SK-N-SH treated with all-trans-retinoic acid at 6 μM for 48 hours (cell line): ENCODE measurements around the gene UGGT1.

Experiments
- ATAC-seq: fragments of 200-7000 bp; cut with Tn5 transposase; 3 replicates; pipeline ENCODE4 v1.9.1; 2020; ENCODE audit warnings: mild to moderate bottlenecking, moderate library complexity
- ARNTL ChIP-seq: fragments of 450-650 bp; formaldehyde crosslinking; IDR thresholded peaks from 2 replicates; pipeline ENCODE4 v1.5.0; 2020; ENCODE audit warnings: low read depth, mild to moderate bottlenecking, moderate library complexity, borderline replicate concordance
- BACH2 ChIP-seq: fragments of 250-450 bp; sonication (Bioruptor Pico); IDR thresholded peaks from 2 replicates; pipeline ENCODE4 v1.9.0; 2021; ENCODE audit warnings: mild to moderate bottlenecking, borderline replicate concordance
- CREB5 ChIP-seq: fragments of 250-450 bp; sonication (Bioruptor Pico); IDR thresholded peaks from 2 replicates; pipeline ENCODE4 v1.5.1; 2020; ENCODE audit warnings: low read depth, mild to moderate bottlenecking, moderate library complexity
- CSDC2 ChIP-seq: fragments of 250-450 bp; sonication (Bioruptor Pico); IDR thresholded peaks from 2 replicates; pipeline ENCODE4 v1.5.0; 2020; ENCODE audit warnings: mild to moderate bottlenecking, moderate library complexity
- CSRNP3 ChIP-seq: fragments of 250-450 bp; sonication (Bioruptor Pico); IDR thresholded peaks from 2 replicates; pipeline ENCODE4 v1.5.1; 2021; ENCODE audit warnings: mild to moderate bottlenecking, moderate library complexity
- ESRRG ChIP-seq: fragments of 250-450 bp; sonication (Bioruptor Pico); IDR thresholded peaks from 2 replicates; pipeline ENCODE4 v1.6.1; 2021; ENCODE audit warnings: mild to moderate bottlenecking
- ISL1 ChIP-seq: fragments of 250-450 bp; sonication (Bioruptor Pico); IDR thresholded peaks from 2 replicates; pipeline ENCODE4 v2.1.2; 2022; ENCODE audit warnings: mild to moderate bottlenecking, moderate library complexity
- OSR1 ChIP-seq: fragments of 250-450 bp; sonication (Bioruptor Pico); IDR thresholded peaks from 2 replicates; pipeline ENCODE4 v1.8.0; 2022; ENCODE audit warnings: moderate library complexity, mild to moderate bottlenecking, inconsistent platforms
- PPARA ChIP-seq: fragments of 250-450 bp; sonication (Bioruptor Pico); IDR thresholded peaks from 2 replicates; pipeline ENCODE4 v1.5.0; 2020; ENCODE audit warnings: mild to moderate bottlenecking, borderline replicate concordance
- RARB ChIP-seq: fragments of 250-450 bp; sonication (Bioruptor Pico); IDR thresholded peaks from 2 replicates; pipeline ENCODE4 v1.8.0; 2021; ENCODE audit warnings: mild to moderate bottlenecking, moderate library complexity
- SNAI2 ChIP-seq: fragments of 250-450 bp; sonication (Bioruptor Pico); IDR thresholded peaks from 2 replicates; pipeline ENCODE4 v1.5.0; 2020; ENCODE audit warnings: mild to moderate bottlenecking, moderate library complexity
- TCF4 ChIP-seq: fragments of 250-450 bp; sonication (Bioruptor Pico); IDR thresholded peaks from 2 replicates; pipeline ENCODE4 v1.8.0; 2021; ENCODE audit warnings: mild to moderate bottlenecking, moderate library complexity, borderline replicate concordance
- TOX ChIP-seq: fragments of 250-450 bp; sonication (Bioruptor Pico); IDR thresholded peaks from 2 replicates; pipeline ENCODE4 v1.8.0; 2021; ENCODE audit warnings: mild to moderate bottlenecking, moderate library complexity, borderline replicate concordance
- ZC3H10 ChIP-seq: fragments of 250-450 bp; sonication (Bioruptor Pico); IDR thresholded peaks from 2 replicates; pipeline ENCODE4 v1.5.1; 2021; ENCODE audit warnings: mild to moderate bottlenecking, moderate library complexity
- ZFP3 ChIP-seq: fragments of 250-450 bp; sonication (Bioruptor Pico); IDR thresholded peaks from 2 replicates; pipeline ENCODE4 v1.5.0; 2020; ENCODE audit warnings: mild to moderate bottlenecking, moderate library complexity
- ZFP30 ChIP-seq: fragments of 450-650 bp; formaldehyde crosslinking; IDR thresholded peaks from 2 replicates; pipeline ENCODE4 v1.5.0; 2022; ENCODE audit warnings: mild to moderate bottlenecking, moderate library complexity
- ZNF565 ChIP-seq: fragments of 450-650 bp; formaldehyde crosslinking; conservative IDR thresholded peaks from 2 replicates; pipeline ENCODE4 v1.5.0; 2020; ENCODE audit warnings: low read depth, mild to moderate bottlenecking, moderate library complexity
- ZNF70 ChIP-seq: fragments of 450-650 bp; formaldehyde crosslinking; IDR thresholded peaks from 2 replicates; pipeline ENCODE4 v1.5.0; 2020; ENCODE audit warnings: mild to moderate bottlenecking, moderate library complexity
- ZNF8 ChIP-seq: fragments of 450-650 bp; formaldehyde crosslinking; IDR thresholded peaks from 2 replicates; pipeline ENCODE4 v1.5.0; 2020; ENCODE audit warnings: mild to moderate bottlenecking, moderate library complexity
- TF ChIP-seq, protein P1 (sequence below): fragments of 250-450 bp; sonication (Bioruptor Pico); IDR thresholded peaks from 2 replicates; pipeline ENCODE4 v1.8.0; 2020; ENCODE audit warnings: mild to moderate bottlenecking, moderate library complexity, borderline replicate concordance
- TF ChIP-seq, protein P2 (sequence below): fragments of 250-450 bp; sonication (Bioruptor Pico); IDR thresholded peaks from 2 replicates; pipeline ENCODE4 v1.5.0; 2020; ENCODE audit warnings: mild to moderate bottlenecking, moderate library complexity
- TF ChIP-seq, protein P3 (sequence below): fragments of 250-450 bp; sonication (Bioruptor Pico); IDR thresholded peaks from 2 replicates; pipeline ENCODE4 v1.8.0; 2021; ENCODE audit warnings: low read depth, mild to moderate bottlenecking, moderate library complexity, borderline replicate concordance

The UGGT1 gene

DNA sequence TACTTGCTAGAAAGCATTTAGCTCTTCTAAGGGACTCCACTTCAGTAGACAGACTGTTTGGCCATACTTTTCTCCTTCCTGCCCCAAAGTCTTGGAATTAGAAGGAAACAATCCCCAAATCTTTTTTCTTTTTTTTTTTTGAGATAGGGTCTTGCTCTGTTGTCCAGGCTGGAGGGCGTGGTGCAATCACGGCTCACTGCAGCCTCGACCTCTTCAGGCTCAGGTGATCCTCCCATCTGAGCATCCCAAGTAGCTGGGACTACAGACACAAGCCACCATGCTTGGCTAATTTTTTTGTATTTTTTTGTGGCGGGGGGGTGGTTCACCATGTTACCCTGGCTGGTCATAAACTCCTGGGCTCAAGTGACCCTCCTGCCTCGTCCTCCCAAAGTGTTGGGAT lies 6.2 kb upstream of the UGGT1 start:
- TF ChIP-seq ZC3H10 (CRISPR knock-in tag) = no peak
- TF ChIP-seq, all 23 proteins: peak for 0
- no peak for ATAC-seq

DNA sequence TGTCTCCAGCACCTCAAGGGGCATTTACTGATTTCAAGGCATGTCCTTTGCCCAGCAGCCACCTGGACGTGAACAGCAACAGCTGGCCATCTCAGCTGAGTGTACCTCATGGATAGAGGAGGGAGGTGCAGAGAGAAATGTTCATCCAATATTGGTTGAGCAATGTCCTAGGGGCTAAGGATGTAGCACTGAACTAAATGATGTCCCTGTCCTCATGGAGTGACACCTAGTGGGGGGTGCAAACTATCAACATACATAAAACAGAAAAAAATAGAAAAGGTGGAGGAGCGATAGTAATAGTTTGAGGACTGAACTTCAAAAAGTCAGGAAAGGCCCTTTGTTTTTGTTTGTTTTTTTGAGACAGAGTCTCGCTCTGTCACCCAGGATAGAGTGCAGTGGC lies 4.8 kb upstream of the UGGT1 start:
- no peak for ATAC-seq
- no peak for TF ChIP-seq ARNTL (CRISPR knock-in tag)
- no peak for TF ChIP-seq ZC3H10 (CRISPR knock-in tag)
- TF ChIP-seq OSR1 (CRISPR knock-in tag) = no peak
- TF ChIP-seq ZFP30 (CRISPR knock-in tag) = no peak
- no peak for TF ChIP-seq PPARA (CRISPR knock-in tag)
- no peak for TF ChIP-seq ZFP3
- TF ChIP-seq CSDC2 = no peak
- no peak for TF ChIP-seq ZNF8
- TF ChIP-seq ZNF565 (CRISPR knock-in tag) = no peak
- TF ChIP-seq RARB (CRISPR knock-in tag) = no peak
- no peak for TF ChIP-seq SNAI2 (CRISPR knock-in tag)
- TF ChIP-seq TCF4 (CRISPR knock-in tag) = no peak
- TF ChIP-seq, protein P1, sequence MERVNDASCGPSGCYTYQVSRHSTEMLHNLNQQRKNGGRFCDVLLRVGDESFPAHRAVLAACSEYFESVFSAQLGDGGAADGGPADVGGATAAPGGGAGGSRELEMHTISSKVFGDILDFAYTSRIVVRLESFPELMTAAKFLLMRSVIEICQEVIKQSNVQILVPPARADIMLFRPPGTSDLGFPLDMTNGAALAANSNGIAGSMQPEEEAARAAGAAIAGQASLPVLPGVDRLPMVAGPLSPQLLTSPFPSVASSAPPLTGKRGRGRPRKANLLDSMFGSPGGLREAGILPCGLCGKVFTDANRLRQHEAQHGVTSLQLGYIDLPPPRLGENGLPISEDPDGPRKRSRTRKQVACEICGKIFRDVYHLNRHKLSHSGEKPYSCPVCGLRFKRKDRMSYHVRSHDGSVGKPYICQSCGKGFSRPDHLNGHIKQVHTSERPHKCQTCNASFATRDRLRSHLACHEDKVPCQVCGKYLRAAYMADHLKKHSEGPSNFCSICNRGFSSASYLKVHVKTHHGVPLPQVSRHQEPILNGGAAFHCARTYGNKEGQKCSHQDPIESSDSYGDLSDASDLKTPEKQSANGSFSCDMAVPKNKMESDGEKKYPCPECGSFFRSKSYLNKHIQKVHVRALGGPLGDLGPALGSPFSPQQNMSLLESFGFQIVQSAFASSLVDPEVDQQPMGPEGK (CRISPR knock-in tag) = no peak
- TF ChIP-seq ESRRG (CRISPR knock-in tag) = no peak
- no peak for TF ChIP-seq ISL1 (CRISPR knock-in tag)
- no peak for TF ChIP-seq BACH2 (CRISPR knock-in tag)
- TF ChIP-seq, protein P2, sequence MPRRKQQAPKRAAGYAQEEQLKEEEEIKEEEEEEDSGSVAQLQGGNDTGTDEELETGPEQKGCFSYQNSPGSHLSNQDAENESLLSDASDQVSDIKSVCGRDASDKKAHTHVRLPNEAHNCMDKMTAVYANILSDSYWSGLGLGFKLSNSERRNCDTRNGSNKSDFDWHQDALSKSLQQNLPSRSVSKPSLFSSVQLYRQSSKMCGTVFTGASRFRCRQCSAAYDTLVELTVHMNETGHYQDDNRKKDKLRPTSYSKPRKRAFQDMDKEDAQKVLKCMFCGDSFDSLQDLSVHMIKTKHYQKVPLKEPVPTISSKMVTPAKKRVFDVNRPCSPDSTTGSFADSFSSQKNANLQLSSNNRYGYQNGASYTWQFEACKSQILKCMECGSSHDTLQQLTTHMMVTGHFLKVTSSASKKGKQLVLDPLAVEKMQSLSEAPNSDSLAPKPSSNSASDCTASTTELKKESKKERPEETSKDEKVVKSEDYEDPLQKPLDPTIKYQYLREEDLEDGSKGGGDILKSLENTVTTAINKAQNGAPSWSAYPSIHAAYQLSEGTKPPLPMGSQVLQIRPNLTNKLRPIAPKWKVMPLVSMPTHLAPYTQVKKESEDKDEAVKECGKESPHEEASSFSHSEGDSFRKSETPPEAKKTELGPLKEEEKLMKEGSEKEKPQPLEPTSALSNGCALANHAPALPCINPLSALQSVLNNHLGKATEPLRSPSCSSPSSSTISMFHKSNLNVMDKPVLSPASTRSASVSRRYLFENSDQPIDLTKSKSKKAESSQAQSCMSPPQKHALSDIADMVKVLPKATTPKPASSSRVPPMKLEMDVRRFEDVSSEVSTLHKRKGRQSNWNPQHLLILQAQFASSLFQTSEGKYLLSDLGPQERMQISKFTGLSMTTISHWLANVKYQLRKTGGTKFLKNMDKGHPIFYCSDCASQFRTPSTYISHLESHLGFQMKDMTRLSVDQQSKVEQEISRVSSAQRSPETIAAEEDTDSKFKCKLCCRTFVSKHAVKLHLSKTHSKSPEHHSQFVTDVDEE = no peak
- no peak for TF ChIP-seq CSRNP3 (CRISPR knock-in tag)
- TF ChIP-seq, protein P3, sequence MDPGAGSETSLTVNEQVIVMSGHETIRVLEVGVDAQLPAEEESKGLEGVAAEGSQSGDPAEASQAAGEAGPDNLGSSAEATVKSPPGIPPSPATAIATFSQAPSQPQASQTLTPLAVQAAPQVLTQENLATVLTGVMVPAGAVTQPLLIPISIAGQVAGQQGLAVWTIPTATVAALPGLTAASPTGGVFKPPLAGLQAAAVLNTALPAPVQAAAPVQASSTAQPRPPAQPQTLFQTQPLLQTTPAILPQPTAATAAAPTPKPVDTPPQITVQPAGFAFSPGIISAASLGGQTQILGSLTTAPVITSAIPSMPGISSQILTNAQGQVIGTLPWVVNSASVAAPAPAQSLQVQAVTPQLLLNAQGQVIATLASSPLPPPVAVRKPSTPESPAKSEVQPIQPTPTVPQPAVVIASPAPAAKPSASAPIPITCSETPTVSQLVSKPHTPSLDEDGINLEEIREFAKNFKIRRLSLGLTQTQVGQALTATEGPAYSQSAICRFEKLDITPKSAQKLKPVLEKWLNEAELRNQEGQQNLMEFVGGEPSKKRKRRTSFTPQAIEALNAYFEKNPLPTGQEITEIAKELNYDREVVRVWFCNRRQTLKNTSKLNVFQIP (CRISPR knock-in tag) = no peak
- no peak for TF ChIP-seq CREB5 (CRISPR knock-in tag)

GRCh38 chr2:128090575-128090944 lies 440 bp upstream of the UGGT1 start:
- ATAC-seq = no peak
- TF ChIP-seq RARB (CRISPR knock-in tag) (no peak), ZFP3 (no peak), TCF4 (CRISPR knock-in tag) (no peak), SNAI2 (CRISPR knock-in tag) (no peak), CSDC2 (no peak), ISL1 (CRISPR knock-in tag) (no peak), ZNF70 (CRISPR knock-in tag) (no peak), ZNF565 (CRISPR knock-in tag) (no peak), TOX (CRISPR knock-in tag) (no peak), OSR1 (CRISPR knock-in tag) (no peak), ARNTL (CRISPR knock-in tag) (no peak), CSRNP3 (CRISPR knock-in tag) (no peak), ZNF8 (no peak)
- TF ChIP-seq, protein P2 = no peak
- TF ChIP-seq, protein P1 (CRISPR knock-in tag) = no peak
